ENCODE results near the gene CAMKK1. TPM values are rescaled to one million over a fixed set of nuclear protein-coding genes. Genes with fewer than 3 reads are reported as not detected.
A peak's percentile ranks its signal among the peaks of the same experiment; 100 is the strongest.

The CAMKK1 gene
- total RNA-seq, 4 donors from 2014 or later: 2.6 to 37.6 (median 6.4) TPM

- H3K4me1 ChIP-seq: no peaks in the 10 kb centered on the region
- H3K27me3 ChIP-seq: no peaks in the 10 kb centered on the region
- DNase-seq: no peak
- H3K36me3 ChIP-seq: no peaks in the 10 kb centered on the region
- TF ChIP-seq POLR2A (IDR thresholded peaks at IDR 0.05) (no peak), CTCF (IDR thresholded peaks at IDR 0.05) (no peak)
- no peak overlapping the region for H3K4me3 ChIP-seq
- no peak overlapping the region for H3K27ac ChIP-seq
- intact Hi-C loops (cut with DNase I; ENCODE audit: low total_unique reads): no loop called here
- H3K9me3 ChIP-seq: no peaks in the 10 kb centered on the region
Observed at GRCh38 chr17:3909257-3909656, 16.4 kb upstream of the CAMKK1 start.

DNA sequence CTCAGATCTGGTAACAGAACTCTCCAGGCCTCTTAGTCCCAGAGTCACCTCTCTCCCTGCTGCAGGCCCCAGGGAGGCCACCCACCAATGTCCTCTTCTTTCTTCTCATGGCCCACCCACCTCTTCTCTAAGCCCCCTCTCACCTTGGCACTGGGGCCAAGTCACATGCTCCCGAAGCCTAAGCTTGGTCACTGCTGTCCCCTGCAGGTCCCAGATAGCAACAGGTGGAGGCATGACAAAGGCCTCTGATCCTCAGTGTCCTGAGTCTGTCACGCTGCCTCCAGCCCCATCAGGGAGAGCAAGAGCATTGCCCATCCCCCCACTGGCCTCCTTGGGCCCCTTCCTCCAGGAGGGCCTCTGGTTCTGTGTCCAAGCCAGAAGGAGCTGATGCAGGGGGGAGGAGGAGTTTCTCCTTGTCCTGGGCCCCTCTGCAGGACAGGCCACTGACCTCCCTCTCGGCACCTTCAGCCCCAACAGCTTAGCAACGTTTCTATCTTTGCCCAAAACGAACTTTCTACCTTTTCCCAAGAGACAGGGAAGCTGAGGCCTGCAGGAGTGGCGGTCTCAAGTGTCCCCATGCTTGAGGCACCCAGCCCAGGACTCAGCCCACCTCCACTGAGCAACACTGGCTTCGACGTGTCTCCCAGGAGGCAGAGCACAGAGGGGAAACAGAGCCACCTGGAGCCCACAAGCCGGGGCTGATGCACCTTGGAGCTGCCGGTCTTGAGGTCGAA lies 14.8 kb upstream of the CAMKK1 start:
- no peak for DNase-seq
- Histone ChIP-seq H3K4me3 (no peak overlapping the region), H3K4me1 (no peaks in the 10 kb centered on the region), H3K27ac (no peak overlapping the region), H3K36me3 (no peaks in the 10 kb centered on the region), H3K27me3 (no peaks in the 10 kb centered on the region), H3K9me3 (no peaks in the 10 kb centered on the region)
- intact Hi-C loops (cut with DNase I; ENCODE audit: low total_unique reads): no loop called here
- TF ChIP-seq CTCF (IDR thresholded peaks at IDR 0.05): peak in 3 of 4 experiments; percentile 16 to 40 (median 36)
- TF ChIP-seq POLR2A (IDR thresholded peaks at IDR 0.05): no peak

DNA sequence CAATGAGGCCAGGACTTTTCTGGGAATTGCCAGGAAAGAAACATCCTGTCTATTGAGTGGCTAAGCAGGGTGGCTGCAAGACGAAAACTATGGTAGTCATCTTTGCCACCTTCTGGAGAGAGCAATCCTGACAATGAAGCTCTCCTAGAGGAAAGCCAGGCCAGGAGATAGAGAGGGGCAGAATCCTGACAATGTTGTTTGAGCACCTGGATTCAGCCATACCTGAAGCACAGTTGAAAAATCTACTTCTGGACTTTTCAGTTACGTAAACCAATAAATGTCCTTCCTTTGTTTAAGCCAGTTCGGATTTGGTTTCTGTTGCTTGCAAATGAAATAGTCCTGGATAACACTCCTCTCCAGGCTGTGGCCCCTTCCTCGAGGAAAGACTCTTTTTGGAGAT lies 14.0 kb upstream of the CAMKK1 start:
- Histone ChIP-seq H3K4me1 (no peaks in the 10 kb centered on the region), H3K36me3 (no peaks in the 10 kb centered on the region), H3K27me3 (no peaks in the 10 kb centered on the region), H3K4me3 (no peak overlapping the region), H3K27ac (no peak overlapping the region), H3K9me3 (no peaks in the 10 kb centered on the region)
- no peak for DNase-seq
- intact Hi-C loops (cut with DNase I; ENCODE audit: low total_unique reads): no loop called here
- TF ChIP-seq POLR2A (IDR thresholded peaks at IDR 0.05) (no peak), CTCF (IDR thresholded peaks at IDR 0.05) (no peak)

DNA sequence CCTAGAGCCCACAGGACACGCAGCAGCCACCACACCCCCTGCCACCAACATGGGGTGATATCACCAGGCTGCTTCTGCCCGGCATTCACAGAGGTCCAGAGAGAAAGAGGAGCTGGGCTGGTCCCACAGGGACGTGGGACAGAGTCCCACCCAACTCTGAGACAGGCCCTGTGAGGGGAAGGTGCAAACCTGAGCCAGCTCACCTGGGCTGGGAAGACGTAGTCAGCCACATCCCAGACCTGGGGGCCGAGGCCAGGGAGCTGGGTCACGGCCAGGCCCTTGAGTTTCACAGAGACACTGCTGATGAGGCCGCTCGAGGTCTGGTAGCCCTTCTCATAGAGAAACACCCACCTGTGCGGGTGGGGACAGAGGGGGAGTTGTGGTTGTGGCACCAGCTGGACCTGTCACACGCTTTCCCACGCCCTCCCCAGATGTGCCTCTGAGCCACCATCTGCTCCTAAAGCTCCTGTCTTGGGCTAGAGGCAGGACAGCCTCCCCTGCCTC lies 12.2 kb upstream of the CAMKK1 start:
- no peak overlapping the region for H3K27ac ChIP-seq
- no peaks in the 10 kb centered on the region for H3K9me3 ChIP-seq
- no peak for DNase-seq
- no peak overlapping the region for H3K4me3 ChIP-seq
- H3K27me3 ChIP-seq: no peaks in the 10 kb centered on the region
- no peaks in the 10 kb centered on the region for H3K36me3 ChIP-seq
- no peak for TF ChIP-seq POLR2A (IDR thresholded peaks at IDR 0.05)
- no peak for TF ChIP-seq CTCF (IDR thresholded peaks at IDR 0.05)
- intact Hi-C loops (cut with DNase I; ENCODE audit: low total_unique reads): no loop called here
- H3K4me1 ChIP-seq: no peaks in the 10 kb centered on the region

DNA sequence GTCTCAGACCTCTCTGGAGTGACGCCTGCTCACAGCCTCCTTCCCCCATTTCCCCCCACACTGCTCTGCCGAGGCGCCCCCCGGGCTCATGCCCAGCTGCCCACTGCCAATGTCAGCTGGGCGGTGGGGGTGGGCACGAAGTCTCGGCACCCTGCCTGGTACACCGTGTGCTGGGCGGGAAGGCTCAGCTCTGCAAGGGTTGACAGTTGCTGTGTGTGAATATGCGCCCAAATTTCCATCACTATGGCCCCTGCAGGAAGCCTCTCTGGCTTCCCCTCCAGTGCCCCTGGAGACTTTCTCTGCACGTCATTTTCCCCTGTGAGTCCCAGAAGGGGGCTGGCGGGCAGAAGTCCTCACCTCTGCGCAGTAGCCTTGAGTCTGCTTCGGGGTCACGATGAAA lies 11.6 kb upstream of the CAMKK1 start:
- intact Hi-C loops (cut with DNase I; ENCODE audit: low total_unique reads): no loop called here
- no peaks in the 10 kb centered on the region for H3K9me3 ChIP-seq
- H3K36me3 ChIP-seq: no peaks in the 10 kb centered on the region
- TF ChIP-seq POLR2A (IDR thresholded peaks at IDR 0.05) (no peak), CTCF (IDR thresholded peaks at IDR 0.05) (no peak)
- no peaks in the 10 kb centered on the region for H3K4me1 ChIP-seq
- no peak for DNase-seq
- no peaks in the 10 kb centered on the region for H3K27me3 ChIP-seq
- no peak overlapping the region for H3K4me3 ChIP-seq
- no peak overlapping the region for H3K27ac ChIP-seq
